ENCODE results near the gene CNTFR. TPM values are rescaled to one million over a fixed set of nuclear protein-coding genes. Genes with fewer than 3 reads are reported as not detected.

The CNTFR gene
- total RNA-seq, 4 donors from 2014 or later, result 17.5 to 130 (median 49.1) TPM

DNA sequence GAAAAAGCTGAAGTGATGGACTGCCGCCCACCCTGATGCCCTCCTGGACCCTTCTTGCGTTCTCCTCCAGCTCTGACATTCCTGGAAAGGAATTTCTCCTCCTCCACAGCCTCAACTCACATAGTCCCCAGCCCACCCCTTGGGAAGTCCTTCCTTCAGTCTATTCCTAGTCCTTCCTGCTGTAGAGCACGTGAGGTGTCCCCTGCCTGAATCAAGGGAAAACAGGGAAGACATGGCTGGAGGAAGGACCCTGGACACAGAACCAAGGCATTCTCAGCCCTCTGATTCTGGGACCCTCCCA is 35.6 kb upstream of the CNTFR start:
- TF ChIP-seq, protein P1, sequence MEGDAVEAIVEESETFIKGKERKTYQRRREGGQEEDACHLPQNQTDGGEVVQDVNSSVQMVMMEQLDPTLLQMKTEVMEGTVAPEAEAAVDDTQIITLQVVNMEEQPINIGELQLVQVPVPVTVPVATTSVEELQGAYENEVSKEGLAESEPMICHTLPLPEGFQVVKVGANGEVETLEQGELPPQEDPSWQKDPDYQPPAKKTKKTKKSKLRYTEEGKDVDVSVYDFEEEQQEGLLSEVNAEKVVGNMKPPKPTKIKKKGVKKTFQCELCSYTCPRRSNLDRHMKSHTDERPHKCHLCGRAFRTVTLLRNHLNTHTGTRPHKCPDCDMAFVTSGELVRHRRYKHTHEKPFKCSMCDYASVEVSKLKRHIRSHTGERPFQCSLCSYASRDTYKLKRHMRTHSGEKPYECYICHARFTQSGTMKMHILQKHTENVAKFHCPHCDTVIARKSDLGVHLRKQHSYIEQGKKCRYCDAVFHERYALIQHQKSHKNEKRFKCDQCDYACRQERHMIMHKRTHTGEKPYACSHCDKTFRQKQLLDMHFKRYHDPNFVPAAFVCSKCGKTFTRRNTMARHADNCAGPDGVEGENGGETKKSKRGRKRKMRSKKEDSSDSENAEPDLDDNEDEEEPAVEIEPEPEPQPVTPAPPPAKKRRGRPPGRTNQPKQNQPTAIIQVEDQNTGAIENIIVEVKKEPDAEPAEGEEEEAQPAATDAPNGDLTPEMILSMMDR (IDR thresholded peaks at IDR 0.05; ENCODE audit: low read depth), result no peak

DNA sequence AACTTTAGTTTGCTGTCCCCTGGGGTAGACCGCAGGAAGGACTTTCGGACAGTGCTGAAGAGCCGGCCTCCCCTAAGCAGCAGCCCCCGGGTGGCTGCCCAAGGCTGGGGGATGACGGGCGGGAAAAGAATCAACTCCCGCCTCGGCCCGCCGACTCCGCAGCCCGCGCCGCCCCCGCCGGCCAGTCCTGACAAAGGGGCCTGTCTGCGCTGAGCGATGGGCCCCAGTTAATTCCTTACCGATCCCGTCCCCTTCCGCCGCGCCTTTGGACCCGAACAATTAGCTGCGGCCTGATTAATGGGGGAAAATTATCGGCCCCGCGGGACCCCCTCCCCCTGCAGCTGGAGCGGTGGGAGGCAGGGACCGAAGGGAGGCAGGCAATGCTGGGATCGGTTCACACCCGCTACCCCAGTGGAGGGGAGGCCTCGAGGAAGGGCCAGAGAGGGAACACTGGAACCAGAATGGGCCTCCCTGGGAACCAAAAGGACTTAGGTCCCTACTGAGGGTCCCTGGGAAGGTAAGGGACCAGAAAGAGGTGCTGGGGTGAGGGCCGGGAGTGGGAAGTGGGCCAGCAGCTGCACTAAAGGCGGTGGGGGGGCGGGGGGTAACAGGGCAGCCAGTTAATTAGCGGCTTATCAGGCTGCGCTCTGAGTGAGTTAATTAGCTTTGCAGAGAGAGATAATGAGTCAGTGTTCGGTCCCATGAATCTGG is 35.1 kb upstream of the CNTFR start:
- TF ChIP-seq, protein P1 (IDR thresholded peaks at IDR 0.05; ENCODE audit: low read depth), result no peak

DNA sequence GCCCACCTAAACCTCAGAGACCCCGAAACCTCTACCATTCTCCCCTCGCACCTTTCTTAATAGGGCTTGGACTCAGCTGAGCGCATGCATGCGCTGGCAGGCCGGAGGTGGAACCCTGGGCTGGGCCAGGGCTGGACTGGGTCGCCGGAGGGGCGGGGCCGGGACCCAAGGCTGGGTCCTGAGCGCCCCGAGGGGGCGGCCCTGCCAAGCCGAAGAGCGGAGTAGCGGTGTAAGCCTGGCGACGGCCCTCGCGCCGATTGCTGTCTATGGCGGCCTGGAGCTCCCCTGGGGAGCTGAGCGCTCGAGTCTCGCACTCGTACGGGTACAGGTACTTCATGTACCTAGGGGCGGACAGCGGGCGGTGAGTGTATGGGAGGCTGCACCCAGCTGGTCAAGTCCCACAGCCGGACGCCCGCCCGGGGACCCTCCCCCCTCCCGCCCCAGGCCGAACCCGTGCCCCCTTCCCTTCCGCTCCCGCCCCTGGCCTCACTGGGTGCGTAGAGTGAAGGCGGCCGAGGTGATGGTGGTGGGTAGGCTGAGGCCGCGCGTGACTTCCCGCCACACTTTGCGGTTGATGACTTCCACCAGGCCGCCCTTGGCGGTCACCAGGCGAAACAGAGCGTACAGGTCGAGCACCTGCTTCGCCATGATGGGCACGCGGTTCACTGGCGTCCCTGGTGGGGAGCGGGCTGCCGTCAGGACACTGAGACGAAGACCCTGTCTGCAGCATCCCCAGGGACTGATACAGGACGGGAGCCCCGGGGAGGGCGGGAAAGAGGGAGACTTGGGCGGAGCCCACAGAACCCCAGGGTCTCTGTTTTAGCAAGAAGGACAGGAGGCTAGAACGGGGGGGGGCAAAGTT is 34.1 kb upstream of the CNTFR start:
- TF ChIP-seq, protein P1 (IDR thresholded peaks at IDR 0.05; ENCODE audit: low read depth), result no peak

DNA sequence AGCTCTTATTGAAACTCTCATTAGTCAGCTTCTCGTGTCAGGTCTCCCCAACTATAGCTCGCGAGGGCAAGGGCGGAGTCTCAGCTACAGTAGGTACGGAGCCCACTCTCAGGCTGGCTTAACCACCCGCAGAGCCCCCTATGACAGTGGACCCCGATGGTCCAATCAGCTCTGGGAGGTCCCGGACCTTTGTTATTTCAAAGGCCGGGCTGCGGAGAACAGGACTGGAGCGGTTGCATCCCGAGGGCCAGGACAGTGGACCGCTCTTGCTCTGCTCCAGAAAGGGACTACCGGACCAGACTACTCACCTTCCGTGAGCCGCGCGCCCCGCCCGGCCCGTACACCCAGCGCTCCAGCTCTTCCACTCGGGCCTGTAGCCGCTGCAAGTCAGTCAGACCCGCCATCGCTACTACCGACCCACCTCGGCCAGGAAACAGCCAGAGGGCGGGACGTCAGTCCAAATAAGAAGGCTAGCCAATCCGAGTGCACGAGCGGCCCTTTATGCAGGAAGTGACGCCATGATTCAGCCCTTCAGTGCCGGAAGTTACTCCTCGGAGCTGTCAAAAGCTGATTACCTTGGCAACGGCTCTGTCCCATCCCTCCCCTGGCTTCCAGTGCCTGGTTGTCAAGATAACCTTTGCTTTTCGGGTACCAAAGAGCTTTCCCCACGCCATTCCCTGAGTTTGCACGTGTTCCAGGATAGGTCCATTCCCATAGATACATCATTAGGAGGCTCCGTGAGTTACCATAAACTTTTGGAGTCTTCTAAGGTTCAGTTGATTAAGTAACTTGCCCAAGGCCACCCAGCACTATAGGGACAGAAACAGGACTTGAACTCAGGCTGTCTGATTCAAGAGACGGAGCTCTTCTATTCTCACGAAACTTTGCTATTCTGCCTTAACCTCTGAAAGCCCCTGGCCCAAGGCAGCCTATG is 30.8 kb upstream of the CNTFR start, which contains the start of gene DCTN3:
DCTN3 (minus strand) TSS at position 435 of the 934 bp plus-strand sequence; CDS start at position 404, 31 bp downstream.
- TF ChIP-seq, protein P1 (IDR thresholded peaks at IDR 0.05; ENCODE audit: low read depth), result no peak

DNA sequence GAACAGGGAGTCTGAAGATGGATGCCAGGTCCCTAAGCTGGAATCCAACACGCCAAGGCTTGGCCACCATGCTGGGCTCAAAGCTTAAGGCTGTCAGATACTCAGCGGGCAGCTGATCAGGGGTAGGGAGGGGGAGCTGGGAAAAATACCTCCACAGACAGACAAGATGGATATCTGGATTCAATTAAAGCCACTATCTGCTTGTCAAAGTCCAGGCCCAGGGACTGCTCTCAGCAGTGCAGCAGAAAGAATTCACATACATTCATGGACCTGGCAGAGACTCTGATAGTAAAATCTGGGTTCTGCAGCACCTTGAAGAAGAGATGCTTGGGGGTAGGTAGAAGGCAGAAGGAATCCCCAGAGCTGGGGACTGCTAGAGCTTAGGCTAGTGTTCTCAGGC is 25.6 kb upstream of the CNTFR start:
- TF ChIP-seq, protein P1 (IDR thresholded peaks at IDR 0.05; ENCODE audit: low read depth), result no peak

DNA sequence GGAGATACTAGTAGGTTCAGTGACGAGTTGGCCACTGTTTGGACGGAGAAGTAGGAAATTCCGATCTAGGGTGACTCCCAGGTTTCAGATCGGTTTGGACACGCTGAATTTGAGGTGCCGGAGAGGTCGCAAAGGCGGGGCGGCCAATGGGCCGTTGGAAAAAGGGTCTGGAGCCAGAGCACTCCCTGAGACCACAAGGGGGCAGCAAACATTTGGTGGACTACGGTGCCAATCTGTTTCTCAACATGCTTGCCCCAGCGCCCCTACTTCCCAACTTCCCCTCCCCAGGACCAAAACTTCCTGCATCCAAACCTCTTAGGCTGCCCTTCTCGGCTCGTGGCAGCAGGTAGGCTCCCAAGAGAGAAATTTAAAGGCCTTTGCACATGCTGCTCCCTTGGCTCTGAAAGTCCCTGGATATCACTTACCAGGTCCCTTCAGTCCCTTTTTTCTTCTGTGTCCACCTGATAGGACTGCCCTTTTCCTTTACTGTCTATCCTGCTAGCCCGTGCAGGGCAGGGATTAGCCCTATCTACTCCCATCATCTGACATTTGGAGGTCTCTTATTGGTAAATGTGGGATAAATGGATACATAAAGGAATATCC is 23.4 kb upstream of the CNTFR start:
- TF ChIP-seq, protein P1 (IDR thresholded peaks at IDR 0.05; ENCODE audit: low read depth), result no peak

Measured in subcutaneous adipose tissue (tissue), 4 donors.